Astrocyte of the cerebellum (primary cell): ENCODE measurements around the gene ZNF576.
"Not testable (repeated sequence)": the region's sequence is repeated elsewhere in the genome, so short reads cannot be mapped to it uniquely, and the experiment has no call there.

ENCODE experiments used
- DNase-seq: peaks from one replicate; pipeline ENCODE4 v3.0.0-alpha.2; 2011; ENCODE audit warnings: low read depth
- H3K4me3 ChIP-seq: 2 replicates; pipeline ENCODE4 v1.5.1; 2011; ENCODE audit warnings: mild to moderate bottlenecking, low read depth, low read length, moderate library complexity
- CTCF ChIP-seq: IDR thresholded peaks from 2 replicates; pipeline ENCODE4 v1.5.1; 2012; ENCODE audit warnings: low read length, low read depth, moderate library complexity, mild to moderate bottlenecking; ENCODE audit errors: missing control alignments
- in situ Hi-C: cut with HindIII; loops from 2 replicates; pipeline ENCODE4 v1.10.0; 2017; ENCODE audit warnings: low sequenced_read_pairs

ZNF576 gene

GRCh38 chr19:43599635-43600295 lies 3.4 kb downstream of the ZNF576 start:
- no peak overlapping the region for H3K4me3 ChIP-seq
- TF ChIP-seq CTCF: no peak
- DNase-seq: no peak
- in situ Hi-C loops: loop anchor here (5.0 kb wide), 1 partner anchor 42 kb away; no protein-coding TSS in a partner anchor

- DNase-seq, H3K4me3 ChIP-seq, in situ Hi-C loops: not testable (repeated sequence)
Measured at GRCh38 chr19:43600326-43600725, 3.9 kb downstream of the ZNF576 start.

- TF ChIP-seq CTCF: no peak
- no peak overlapping the region for H3K4me3 ChIP-seq
- in situ Hi-C loops: no loop called here
- no peak for DNase-seq
Measured at GRCh38 chr19:43605875-43606568, 9.6 kb downstream of the ZNF576 start.

- no peak overlapping the region for H3K4me3 ChIP-seq
- in situ Hi-C loops: no loop called here
- no peak for TF ChIP-seq CTCF
- no peak for DNase-seq
Measured at GRCh38 chr19:43606569-43607229, 10.3 kb downstream of the ZNF576 start.

GRCh38 chr19:43607238-43608205 lies 11.1 kb downstream of the ZNF576 start:
- H3K4me3 ChIP-seq: no peak overlapping the region
- in situ Hi-C loops: no loop called here
- TF ChIP-seq CTCF: no peak
- no peak for DNase-seq

- TF ChIP-seq CTCF: no peak
- no peak for DNase-seq
- in situ Hi-C loops: no loop called here
- H3K4me3 ChIP-seq: no peak overlapping the region
Measured at GRCh38 chr19:43609872-43610271, 13.5 kb downstream of the ZNF576 start.
